K562 (cell line): ENCODE results near the gene PXK. TPM values are rescaled to one million over a fixed set of nuclear protein-coding genes. Genes with fewer than 3 reads are reported as not detected.

Experiments
- ATAC-seq: fragments of 200-7000 bp; cut with Tn5 transposase; 3 replicates; pipeline ENCODE4 v1.9.1; 2020; ENCODE audit warnings: moderate library complexity
- BruUV-seq: library from RNA; stranded (reverse); fragments of 400-500 nt; replicated peaks from 2 replicates; lab custom pipeline; 2021; lab: Mats Ljungman, UMichigan
- CTCF ChIA-PET: fragments of 300-600 bp; formaldehyde crosslinking; extraction: SDS; loops from one replicate; lab custom pipeline; 2021; ENCODE audit warnings: low intra/inter-chr PET ratio; lab: Yijun Ruan, JAX
- POLR2A ChIA-PET: fragments of 300-600, 350-650 bp; sonication (Branson Sonifier 250); formaldehyde crosslinking; extraction: SDS; loops from one replicate; lab custom pipeline; 2021; ENCODE audit warnings: antibody characterized with exemption, inconsistent platforms; lab: Yijun Ruan, JAX
- DNase-seq, 4 experiments: peaks; one replicate each; pipeline versions ENCODE4 v3.0.0 to v3.0.0-alpha.2; 2011 to 2018; ENCODE audit warnings: low spot score in 3 of 4, mixed read lengths in 3 of 4; ENCODE audit errors: extremely low read depth in 1 of 4
- FAIRE-seq: peaks from 2 replicates; lab custom pipeline; 2011; peaks lifted over from hg19 to GRCh38; lab: Jason Lieb, UNC
- H2AFZ ChIP-seq: 2 replicates; pipeline ENCODE4 v1.6.0; 2011; ENCODE audit warnings: low read depth, low read length, control low read depth, inconsistent platforms
- H3K27ac ChIP-seq: fragments of 200-600 bp; 3 replicates; pipeline ENCODE4 v1.8.0; 2011; ENCODE audit warnings: low read depth, mild to moderate bottlenecking, control low read depth, inconsistent platforms, low read length, moderate library complexity, mixed read lengths; ENCODE audit errors: extremely low read depth
- H3K27me3 ChIP-seq, 2 experiments: fragments of 300-600 bp in 1 of 2; 2 replicates in 1 of 2; 3 replicates in 1 of 2; pipeline versions ENCODE4 v1.6.0 to v1.8.0; 2011; ENCODE audit warnings: inconsistent platforms in 2 of 2, low read length in 2 of 2, mild to moderate bottlenecking in 1 of 2, mixed read lengths in 1 of 2, moderate library complexity in 1 of 2; ENCODE audit not compliant: control insufficient read depth in 2 of 2, insufficient read depth in 2 of 2
- H3K36me3 ChIP-seq: fragments of 300-600 bp; 3 replicates; pipeline ENCODE4 v1.8.0; 2011; ENCODE audit warnings: mild to moderate bottlenecking, low read length, inconsistent platforms; ENCODE audit not compliant: control insufficient read depth, insufficient read depth
- H3K4me1 ChIP-seq, 2 experiments: fragments of 200-600 bp in 1 of 2; replicated peaks in 1 of 2; 2 replicates in 1 of 2; 3 replicates in 1 of 2; pipeline versions ENCODE4 v1.5.1 to v1.8.0; 2011; ENCODE audit warnings: inconsistent platforms in 2 of 2, low read length in 2 of 2, mild to moderate bottlenecking in 1 of 2, mixed read lengths in 1 of 2, moderate library complexity in 1 of 2; ENCODE audit not compliant: control insufficient read depth in 2 of 2, insufficient read depth in 2 of 2
- H3K4me2 ChIP-seq: 2 replicates; pipeline ENCODE4 v1.6.1; 2011; ENCODE audit warnings: low read length, control low read depth, inconsistent platforms, mixed read lengths; ENCODE audit not compliant: insufficient read depth
- H3K4me3 ChIP-seq: fragments of 200-600 bp; sonication (generic), shearing (Covaris generic); 2 replicates; pipeline ENCODE4 v1.5.1; 2016; ENCODE audit warnings: control low read depth, inconsistent platforms
- H3K79me2 ChIP-seq: fragments of 200-600 bp; 3 replicates; pipeline ENCODE4 v1.8.0; 2011; ENCODE audit warnings: low read length, inconsistent platforms; ENCODE audit not compliant: control insufficient read depth, insufficient read depth
- H3K9ac ChIP-seq, 2 experiments: 2 replicates each; pipeline versions ENCODE4 v1.6.0 to v1.6.1; 2011; ENCODE audit warnings: low read depth in 2 of 2, low read length in 2 of 2, control low read depth in 1 of 2, inconsistent platforms in 1 of 2, mild to moderate bottlenecking in 1 of 2, mixed read lengths in 1 of 2; ENCODE audit not compliant: insufficient read depth in 1 of 2
- H3K9me1 ChIP-seq: one replicate; pipeline ENCODE4 v1.6.0; 2011; ENCODE audit warnings: inconsistent platforms, mild to moderate bottlenecking, low read length, moderate library complexity; ENCODE audit not compliant: control insufficient read depth, insufficient read depth
- H3K9me3 ChIP-seq: replicated peaks from 2 replicates; pipeline ENCODE4 v1.5.1; 2011; ENCODE audit warnings: low read depth, low read length, inconsistent platforms; ENCODE audit not compliant: control insufficient read depth, insufficient read depth
- H4K20me1 ChIP-seq: replicated peaks from 2 replicates; pipeline ENCODE4 v1.6.1; 2011; ENCODE audit warnings: low read length, inconsistent platforms, mixed read lengths; ENCODE audit not compliant: control insufficient read depth, insufficient read depth
- MXD1 ChIP-seq: fragments of 250-450 bp; sonication (Bioruptor Pico); IDR thresholded peaks from 2 replicates; pipeline ENCODE4 v1.8.0; 2021; ENCODE audit warnings: borderline replicate concordance, mild to moderate bottlenecking, moderate library complexity; ENCODE audit not compliant: poor library complexity, severe bottlenecking
- RCOR1 ChIP-seq, 2 experiments: IDR thresholded peaks; 2 replicates each; pipeline ENCODE4 v1.6.1; 2012; ENCODE audit warnings: low read depth in 2 of 2, low read length in 2 of 2, borderline replicate concordance in 1 of 2, improper control_type of control experiment in 1 of 2
- TRIM24 ChIP-seq, 2 experiments: fragments of 450-650 bp; IDR thresholded peaks; 2 replicates each; pipeline ENCODE4 v1.6.1; 2016
- ZNF239 ChIP-seq: fragments of 250-450 bp; sonication (Bioruptor Pico); IDR thresholded peaks from 2 replicates; pipeline ENCODE4 v1.4.0; 2020; ENCODE audit warnings: mild to moderate bottlenecking
- ZNF384 ChIP-seq: IDR thresholded peaks from 2 replicates; pipeline ENCODE4 v1.6.1; 2012; ENCODE audit warnings: low read depth, low read length, improper control_type of control experiment
- WGBS: fragments of 100-300 bp; shearing (Covaris generic); methylation state at CpG from one replicate; pipeline ENCODE4 v1.1.6; 2016; ENCODE audit warnings: low coverage, mixed read lengths; ENCODE audit not compliant: insufficient coverage; ENCODE audit errors: missing lambda C conversion rate; 5-methylcytosine and 5-hydroxymethylcytosine counted together
- in situ Hi-C: fragments of 300-500 bp; cut with MboI; formaldehyde crosslinking; loops from 4 replicates; pipeline ENCODE4 v1.15.0; 2018; ENCODE audit warnings: inconsistent platforms, mixed read lengths
- intact Hi-C: fragments of 100-400 bp; cut with micrococcal nuclease; formaldehyde crosslinking; loops from 2 replicates; pipeline ENCODE4 v1.14.2; 2022
- polyA plus RNA-seq, 8 experiments: library from polyadenylated mRNA; depleted of rRNA in 4 of 8; stranded (reverse) in 5 of 8; unstranded in 3 of 8; fragments of >200 nt; fragmentation: Nextera tagmentation in 2 of 8; fragmentation: Illumina TruSeq in 1 of 8; extraction: Ambion mirVana in 2 of 8; extraction: Trizol in 1 of 8; gene quantifications; 2 replicates each; pipeline versions ENCODE4 v1.2.1 to v1.2.3, GENCODE V29; 2011 to 2014; ENCODE audit warnings: inconsistent platforms in 1 of 8, missing spikeins in 1 of 8
- total RNA-seq, 7 experiments: library from RNA; depleted of rRNA in 6 of 7; stranded (reverse); fragments of >200 nt in 6 of 7; fragmentation: Illumina TruSeq in 2 of 7; extraction: Trizol in 2 of 7; gene quantifications; 2 replicates each; pipeline versions ENCODE4 v1.2.1 to v1.2.3, GENCODE V29; 2011 to 2021; ENCODE audit warnings: low replicate concordance in 1 of 7

The PXK gene
- total and polyA plus RNA-seq, 9 of the 15 experiments (the other 6 are each of a cell fraction or from before 2014, with no cell fraction given): 3.3 to 19.9 (median 11.3) TPM

GRCh38 chr3:58340594-58341244, 8.0 kb downstream of the PXK start:
- H3K9me1 ChIP-seq: no peaks in the 10 kb centered on the region
- CTCF ChIA-PET: interaction anchor here (0.7 kb wide), 1 partner anchor 176 kb away, joined by 4 read pairs; no protein-coding TSS in a partner anchor
- H3K9ac ChIP-seq: no peak overlapping the region
- peaks cover 0 to 2% of the 10 kb centered on the region in 2 experiments; a peak in 3 of 5 replicates for H3K4me1 ChIP-seq
- POLR2A ChIA-PET: interaction anchor here (0.5 to 1.3 kb wide), 4 partner anchors 9 to 249 kb away, joined by 3 to 4 read pairs (median 4); no protein-coding TSS in a partner anchor
- no peaks in the 10 kb centered on the region for H3K36me3 ChIP-seq
- ATAC-seq (peak; percentile 64), FAIRE-seq (no peak)
- H3K4me2 ChIP-seq: no peak overlapping the region
- H3K79me2 ChIP-seq: 0 out of 3 replicates have a peak, but pooled peaks cover under 1% of the 10 kb centered on the region
- no peak overlapping the region for H3K4me3 ChIP-seq
- TF ChIP-seq TRIM24 (IDR thresholded peaks at IDR 0.05): no peak
- TF ChIP-seq MXD1: no peak
- peak in 1 of 2 experiments; percentile 33; a peak in 1 of 4 replicates for TF ChIP-seq RCOR1 (IDR thresholded peaks at IDR 0.05; ENCODE audit: borderline replicate concordance in 1 of 2, low read depth in 2 of 2, low read length in 2 of 2)
- TF ChIP-seq ZNF239: peak; percentile 77
- TF ChIP-seq ZNF384: peak; percentile 66; the same call in 1 of the 2 replicates
- TF ChIP-seq, all 486 proteins: peak for 3
- H3K9me3 ChIP-seq: no peaks in the 10 kb centered on the region
- intact Hi-C loops: no loop called here
- no peak overlapping the region for H2AFZ ChIP-seq
- 93% methylated on average over 3 of the region's 3 CpGs for WGBS
- in situ Hi-C loops: no loop called here
- no peaks in the 10 kb centered on the region for H3K27me3 ChIP-seq
- H3K27ac ChIP-seq: no peak overlapping the region
- no peaks in the 10 kb centered on the region for H4K20me1 ChIP-seq
- DNase-seq: peak in 1 of 4 experiments; percentile 27
- no TSS peak for BruUV-seq
